Measurements from ENCODE around the gene ATP4A.

GRCh38 chr19:35556025-35556590 lies 7.3 kb downstream of the ATP4A start:
- no peak for TF ChIP-seq PATZ1 (CRISPR knock-in tag; IDR thresholded peaks at IDR 0.05; ENCODE audit: borderline replicate concordance)
- no peak for TF ChIP-seq ZC3H10 (CRISPR knock-in tag; IDR thresholded peaks at IDR 0.05)
- no peak for TF ChIP-seq ISL1 (CRISPR knock-in tag; IDR thresholded peaks at IDR 0.05)
- TF ChIP-seq ESRRG (CRISPR knock-in tag; IDR thresholded peaks at IDR 0.05) = no peak
- TF ChIP-seq ZNF565 (CRISPR knock-in tag; conservative IDR thresholded peaks at IDR 0.05; ENCODE audit: low read depth) = no peak
- TF ChIP-seq SNAI2 (CRISPR knock-in tag; IDR thresholded peaks at IDR 0.05) = no peak
- TF ChIP-seq ZFP3 (CRISPR knock-in tag; IDR thresholded peaks at IDR 0.05) = no peak
- TF ChIP-seq ZFP30 (CRISPR knock-in tag; IDR thresholded peaks at IDR 0.05) = no peak
- no peak for TF ChIP-seq GLIS3 (CRISPR knock-in tag; IDR thresholded peaks at IDR 0.05)
- no peak for TF ChIP-seq RARB (CRISPR knock-in tag; IDR thresholded peaks at IDR 0.05)
- TF ChIP-seq ZNF70 (CRISPR knock-in tag; IDR thresholded peaks at IDR 0.05) = no peak
- no peak for TF ChIP-seq TCF4 (CRISPR knock-in tag; IDR thresholded peaks at IDR 0.05; ENCODE audit: borderline replicate concordance)
- TF ChIP-seq TOX (CRISPR knock-in tag; IDR thresholded peaks at IDR 0.05; ENCODE audit: borderline replicate concordance) = no peak
- no peak for TF ChIP-seq CREB5 (CRISPR knock-in tag; IDR thresholded peaks at IDR 0.05; ENCODE audit: low read depth)

All from SK-N-SH treated with all-trans-retinoic acid at 6 μM for 48 hours (cell line).